HuH-7 (cell line): ENCODE measurements around the gene CDH22.

Source experiments
- DNase-seq: peaks from one replicate; pipeline ENCODE4 v3.0.0; 2011; ENCODE audit warnings: low spot score

CDH22 gene

GRCh38 chr20:46215913-46216707, 92.2 kb downstream of the CDH22 start:
- no peak for DNase-seq

GRCh38 chr20:46214824-46215488, 93.3 kb downstream of the CDH22 start:
- no peak for DNase-seq

- no peak for DNase-seq
Observed at GRCh38 chr20:46213946-46214823, 94.1 kb downstream of the CDH22 start.

- DNase-seq: no peak
Observed at GRCh38 chr20:46212876-46213275, 95.4 kb downstream of the CDH22 start.

GRCh38 chr20:46212252-46212651, 96.0 kb downstream of the CDH22 start:
- no peak for DNase-seq

GRCh38 chr20:46211331-46211722, 97.0 kb downstream of the CDH22 start:
- no peak for DNase-seq

GRCh38 chr20:46210672-46211330, 97.5 kb downstream of the CDH22 start:
- DNase-seq: no peak

GRCh38 chr20:46209930-46210671, 98.2 kb downstream of the CDH22 start:
- no peak for DNase-seq

- no peak for DNase-seq
Observed at GRCh38 chr20:46207793-46208192, 100.5 kb downstream of the CDH22 start.

- DNase-seq: no peak
Observed at GRCh38 chr20:46206992-46207549, 101.2 kb downstream of the CDH22 start.

GRCh38 chr20:46206025-46206424, 102.3 kb downstream of the CDH22 start:
- DNase-seq: no peak

GRCh38 chr20:46205349-46205748, 102.9 kb downstream of the CDH22 start:
- DNase-seq: no peak

- DNase-seq: no peak
Observed at GRCh38 chr20:46204594-46205186, 103.6 kb downstream of the CDH22 start.

GRCh38 chr20:46203510-46203837, 104.8 kb downstream of the CDH22 start:
- DNase-seq: no peak

GRCh38 chr20:46202766-46203509, 105.4 kb downstream of the CDH22 start:
- no peak for DNase-seq

- no peak for DNase-seq
Observed at GRCh38 chr20:46200582-46201570, 107.4 kb downstream of the CDH22 start.

- DNase-seq: no peak
Observed at GRCh38 chr20:46199198-46199597, 109.1 kb downstream of the CDH22 start.

GRCh38 chr20:46196990-46197389, 111.3 kb downstream of the CDH22 start:
- DNase-seq: no peak
